Retina (tissue), 1 donor: ENCODE data around the gene TCF21.
A peak's percentile ranks its signal among the peaks of the same experiment; 100 is the strongest.
"Not testable (repeated sequence)": the region's sequence is repeated elsewhere in the genome, so short reads cannot be mapped to it uniquely, and the experiment has no call there.

Experiments used
- DNase-seq: peaks from one replicate; pipeline ENCODE4 v3.0.0-alpha.2; 2016

The TCF21 gene

DNA sequence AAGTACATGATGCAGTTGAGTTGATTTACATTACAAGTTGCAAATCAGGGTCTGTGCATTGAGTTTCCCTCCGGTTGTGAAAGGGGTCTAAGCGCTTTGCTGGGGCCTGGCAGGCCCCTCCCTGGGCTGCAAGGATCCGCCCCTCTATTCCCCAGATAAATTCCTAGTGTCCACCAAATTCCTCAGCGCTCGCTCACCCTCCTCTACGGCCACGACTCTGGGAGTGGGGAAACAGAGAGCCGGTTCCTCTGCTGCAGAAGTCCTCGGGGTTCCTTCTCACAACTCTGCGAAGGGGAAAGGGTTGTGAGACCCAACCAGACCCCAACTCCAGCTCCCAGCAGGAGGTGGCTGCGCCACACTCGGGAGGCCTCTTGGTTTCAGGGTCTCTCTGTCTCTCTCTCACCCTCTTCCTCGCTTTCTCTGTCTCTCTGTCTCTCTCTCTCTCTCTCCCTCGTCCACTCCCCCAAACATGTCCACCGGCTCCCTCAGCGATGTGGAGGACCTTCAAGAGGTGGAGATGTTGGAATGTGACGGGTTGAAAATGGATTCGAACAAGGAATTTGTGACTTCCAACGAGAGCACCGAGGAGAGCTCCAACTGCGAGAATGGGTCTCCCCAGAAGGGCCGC, at the start of gene TCF21:
Gene TCF21, plus strand, starts transcription at position 185 of the 628 bp plus-strand sequence. Its CDS starts 285 bp downstream, at position 470.
- peak; percentile 60 for DNase-seq

DNA sequence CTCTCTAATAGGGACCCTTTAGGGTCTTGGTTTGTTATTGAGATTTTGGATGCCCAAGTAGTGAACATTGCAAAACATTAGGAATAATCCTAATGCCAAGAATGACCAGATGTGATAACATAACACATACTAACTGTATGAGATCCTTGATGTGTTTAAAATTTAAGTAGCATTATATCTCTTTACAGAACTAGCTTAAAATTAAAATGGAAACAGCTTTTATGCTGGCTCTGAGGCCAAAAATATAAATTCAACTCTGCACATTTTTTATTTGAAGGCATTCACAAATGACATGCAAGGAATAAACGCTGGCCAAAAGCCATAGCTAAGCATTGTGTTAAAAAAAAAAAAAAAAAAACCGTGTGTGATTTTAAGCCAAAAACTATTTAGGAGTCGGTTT, 47.7 kb upstream of the TCF21 start:
- no peak for DNase-seq

DNA sequence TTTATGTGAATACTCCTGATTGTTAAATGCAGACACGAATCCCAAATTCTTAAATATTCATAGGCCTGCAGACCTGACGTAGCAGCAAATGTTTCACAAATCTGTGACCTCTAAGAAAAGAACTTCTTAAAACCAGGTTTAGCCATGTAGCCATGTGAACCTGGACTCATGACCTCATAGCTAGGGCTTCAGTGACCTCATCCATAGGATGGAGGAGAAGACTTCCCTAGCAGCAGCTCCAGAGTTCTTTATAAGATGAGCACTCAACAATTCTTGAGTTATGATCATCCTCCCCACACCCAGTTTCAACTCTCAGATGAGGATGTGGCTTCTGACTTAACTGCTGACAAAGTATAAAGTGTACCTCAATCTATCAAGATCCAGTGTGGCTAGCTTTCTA, 45.8 kb upstream of the TCF21 start:
- DNase-seq = no peak

DNA sequence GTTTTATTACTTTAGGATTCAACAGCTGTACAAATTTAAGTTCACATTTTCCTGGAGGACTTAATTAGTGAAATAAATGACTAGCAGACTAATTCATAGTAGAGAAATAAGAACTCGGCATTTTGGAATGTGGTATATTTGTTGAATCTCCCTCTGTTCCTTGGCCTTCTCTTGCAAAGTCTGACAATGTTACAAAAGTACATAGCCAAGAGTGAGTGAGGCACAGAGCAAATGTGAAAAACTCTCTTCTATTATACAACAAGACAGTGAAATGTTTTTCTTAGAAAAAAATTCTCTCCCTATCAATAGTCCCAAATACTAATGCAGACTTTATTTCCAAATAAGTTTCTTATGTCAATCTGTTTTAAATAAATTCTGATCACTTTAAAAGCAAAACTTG, 44.2 kb upstream of the TCF21 start:
- no peak for DNase-seq

DNA sequence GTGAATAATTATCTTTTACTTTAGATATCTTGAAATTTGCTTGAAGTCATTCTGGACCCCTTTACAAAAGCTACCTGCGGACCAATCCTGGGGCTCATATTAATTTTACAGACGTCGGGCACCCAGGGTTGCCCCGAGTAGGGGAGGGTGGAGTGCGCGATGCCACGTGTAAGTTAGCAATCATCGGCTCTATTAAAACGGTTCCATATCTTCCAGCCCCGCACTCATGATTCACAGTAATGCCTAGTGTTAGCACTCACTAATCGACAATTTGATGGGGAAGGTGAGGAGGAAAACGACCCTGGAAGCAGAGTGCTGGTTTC, 34.9 kb upstream of the TCF21 start:
- DNase-seq = no peak

DNA sequence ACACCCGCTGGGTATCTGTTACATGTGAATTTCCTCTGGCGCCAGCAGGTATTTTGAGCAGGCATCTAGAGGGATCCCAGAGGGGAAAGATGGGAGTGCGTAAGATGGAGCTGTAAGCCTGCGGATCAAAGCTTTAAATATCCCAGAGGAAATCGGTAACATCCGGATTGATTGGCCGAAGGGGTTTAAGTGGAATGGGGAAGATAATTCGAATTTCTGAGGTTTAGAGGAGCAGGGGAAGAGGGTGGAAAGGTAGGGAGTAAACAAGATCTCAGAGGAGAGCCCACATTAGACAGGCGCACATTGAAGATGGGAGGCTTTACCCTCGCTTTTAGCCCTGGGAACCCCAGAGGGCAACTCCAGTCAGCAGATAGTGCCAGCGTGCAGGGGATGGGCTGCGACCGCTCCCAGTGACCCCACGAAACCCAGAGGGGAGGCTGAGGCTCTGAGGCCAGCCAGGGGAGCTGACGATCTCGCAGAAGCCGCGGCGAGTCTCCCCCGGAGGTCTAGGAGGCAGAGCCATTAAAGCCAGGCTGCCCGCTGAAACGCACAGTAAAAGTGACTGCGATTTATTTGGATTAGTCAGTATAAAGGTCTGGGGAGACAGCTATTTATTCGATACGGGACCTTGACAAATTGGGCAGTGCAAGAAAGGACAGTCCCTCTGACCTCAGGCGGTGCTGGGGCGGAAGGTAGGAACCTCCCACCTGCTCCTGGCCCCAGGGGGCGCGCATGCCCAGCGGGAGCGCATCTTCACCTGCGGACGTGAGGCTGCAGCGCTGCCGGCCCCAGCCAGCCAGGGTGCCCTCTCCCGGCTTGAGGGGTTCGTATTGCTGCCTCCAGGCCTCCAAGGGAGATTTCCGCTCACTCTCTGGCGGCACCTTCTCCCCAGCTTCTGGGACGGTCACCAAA, 34.3 kb upstream of the TCF21 start:
- DNase-seq = peak; percentile 81

DNA sequence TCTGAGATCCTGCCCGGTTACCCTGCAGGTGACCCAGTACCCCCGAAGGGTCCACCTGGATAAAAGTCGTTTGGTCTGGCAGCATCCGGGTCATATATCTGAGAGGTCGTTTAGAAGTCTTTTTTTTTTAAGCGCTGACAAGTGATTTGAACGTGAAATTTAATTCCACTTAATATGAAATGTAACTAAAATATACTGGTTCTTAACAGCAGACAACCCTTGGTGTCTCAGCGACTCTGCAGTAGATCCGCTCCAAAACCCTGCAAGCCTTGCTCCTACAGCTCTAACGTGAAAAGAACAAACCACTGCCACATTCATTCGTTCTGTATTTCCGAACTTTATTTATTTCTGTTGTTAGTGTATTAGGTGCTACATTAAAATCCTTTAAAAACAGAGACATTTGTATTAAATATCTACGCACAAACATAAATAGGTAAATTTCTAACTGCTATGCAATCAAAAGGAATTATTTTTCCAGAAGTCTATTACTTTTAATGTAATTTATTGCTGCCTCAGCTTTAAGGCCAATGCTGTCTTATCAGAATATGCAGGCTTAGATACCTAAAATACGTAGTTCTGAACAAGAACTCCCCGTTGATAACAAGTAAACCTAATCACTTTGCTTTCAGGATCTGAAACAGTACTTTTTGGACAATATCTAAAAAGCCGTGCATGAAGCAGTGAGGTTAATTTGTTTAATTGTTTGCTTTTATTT, 33.5 kb upstream of the TCF21 start:
- DNase-seq = peak; percentile 77

DNA sequence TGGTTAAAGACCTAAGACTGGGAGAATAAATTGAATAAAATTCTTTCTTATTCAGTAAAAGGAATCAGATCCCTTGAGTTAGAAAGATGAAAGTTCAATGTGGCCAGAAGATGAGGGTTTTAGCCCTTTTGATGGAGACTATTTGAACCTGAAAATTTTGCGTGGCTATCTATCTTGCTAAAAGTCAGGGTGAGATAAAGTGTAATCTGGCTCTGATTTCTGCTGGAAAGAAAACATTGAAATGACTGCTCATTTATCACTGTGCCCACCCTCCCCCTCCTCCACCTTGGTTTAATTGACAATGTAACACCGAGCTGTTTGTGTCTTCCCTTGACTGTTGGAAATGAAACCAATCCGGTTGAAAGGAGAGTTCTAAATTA, 32.9 kb upstream of the TCF21 start:
- DNase-seq = peak; percentile 52

DNA sequence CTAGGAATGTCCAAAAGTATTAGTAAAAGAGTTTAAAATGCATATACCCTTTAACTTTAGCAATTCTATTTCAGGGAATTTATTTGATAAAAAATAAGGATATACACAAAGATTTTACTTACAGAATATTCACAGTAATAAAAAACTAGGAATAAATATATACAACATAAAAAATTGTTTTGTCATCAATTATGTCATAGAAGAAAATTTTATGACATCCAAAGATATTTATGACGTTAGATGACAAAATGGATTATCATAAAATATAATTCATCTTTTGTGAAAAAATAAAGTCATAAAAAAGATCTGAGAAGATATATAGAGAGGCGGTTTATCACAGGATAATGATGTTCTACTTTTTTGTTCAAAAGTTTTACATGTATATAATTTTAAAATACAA, 32.0 kb upstream of the TCF21 start:
- DNase-seq = no peak

DNA sequence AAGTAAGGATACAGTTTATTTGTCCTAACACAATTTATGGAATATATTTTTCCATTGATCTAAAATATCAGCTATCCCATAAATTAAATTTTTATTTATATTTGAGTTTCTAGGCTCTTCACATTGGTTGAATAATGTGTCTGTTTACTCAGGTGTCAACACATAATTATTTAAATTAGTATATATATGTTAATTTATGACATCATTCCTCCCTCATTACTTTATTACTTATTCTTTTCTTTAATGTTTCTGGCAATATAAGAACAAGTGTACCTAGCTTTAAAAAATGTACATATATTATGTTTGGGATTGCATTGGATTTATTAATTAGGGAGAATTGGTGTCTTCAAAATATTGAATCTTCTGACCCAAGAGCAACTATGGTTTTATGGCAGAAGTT, 31.2 kb upstream of the TCF21 start:
- no peak for DNase-seq

DNA sequence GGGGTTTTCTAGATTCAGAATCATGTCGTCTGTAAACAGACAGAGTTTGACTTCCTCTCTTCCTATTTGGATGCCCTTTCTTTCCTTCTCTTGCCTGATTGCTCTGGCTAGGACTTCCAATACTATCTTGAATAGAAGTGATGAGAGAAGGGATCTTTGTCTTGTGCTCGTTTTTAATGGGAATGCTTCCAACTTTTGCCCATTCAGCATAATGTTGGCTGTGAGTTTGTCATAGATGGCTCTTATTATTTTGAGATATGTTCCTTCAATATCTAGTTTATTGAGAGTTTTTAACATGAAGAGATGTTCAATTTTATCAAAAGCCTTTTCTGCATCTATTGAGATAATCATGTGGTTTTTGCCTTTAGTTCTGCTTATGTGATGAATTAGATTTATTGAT, 27.6 kb upstream of the TCF21 start:
- not testable (repeated sequence) for DNase-seq

DNA sequence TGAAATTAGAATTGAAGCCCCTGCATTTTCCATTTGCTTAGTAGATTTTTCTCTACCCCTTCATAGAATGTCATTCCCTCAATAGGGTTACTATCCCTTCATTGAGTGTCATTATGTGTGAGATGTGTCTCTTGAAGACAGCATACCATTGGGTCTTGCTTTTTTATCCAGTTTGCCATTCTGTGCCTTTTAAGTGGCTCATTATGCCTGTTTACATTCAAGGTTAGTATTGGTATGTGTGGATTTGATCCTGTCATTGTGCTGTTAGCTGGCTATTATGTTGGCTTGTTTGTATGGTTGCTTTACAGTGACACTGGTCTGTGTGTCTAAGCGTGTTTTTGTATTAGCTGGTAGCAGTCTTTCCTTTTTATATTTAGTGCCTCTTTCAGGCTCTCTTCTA, 25.7 kb upstream of the TCF21 start:
- DNase-seq = no peak

DNA sequence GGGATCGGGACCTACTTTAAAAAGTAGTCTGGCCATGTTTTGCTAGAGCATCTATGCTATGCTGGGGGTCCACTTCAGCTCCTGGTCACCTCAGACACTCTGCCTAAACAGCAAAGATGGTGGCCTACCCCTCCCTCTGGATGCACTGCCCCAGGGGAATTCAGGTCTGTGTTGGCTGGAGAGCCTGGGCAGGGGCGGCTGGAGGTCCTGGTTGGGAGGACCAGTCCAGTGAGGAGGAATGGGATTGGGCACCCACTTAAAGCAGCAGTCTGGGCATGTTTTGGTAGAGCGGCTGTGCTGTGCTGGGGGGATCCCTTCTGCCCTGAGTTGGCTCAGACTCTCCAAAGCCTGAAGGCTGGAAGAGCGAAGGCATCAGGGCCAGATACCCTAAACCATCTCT, 23.2 kb upstream of the TCF21 start:
- DNase-seq = no peak

DNA sequence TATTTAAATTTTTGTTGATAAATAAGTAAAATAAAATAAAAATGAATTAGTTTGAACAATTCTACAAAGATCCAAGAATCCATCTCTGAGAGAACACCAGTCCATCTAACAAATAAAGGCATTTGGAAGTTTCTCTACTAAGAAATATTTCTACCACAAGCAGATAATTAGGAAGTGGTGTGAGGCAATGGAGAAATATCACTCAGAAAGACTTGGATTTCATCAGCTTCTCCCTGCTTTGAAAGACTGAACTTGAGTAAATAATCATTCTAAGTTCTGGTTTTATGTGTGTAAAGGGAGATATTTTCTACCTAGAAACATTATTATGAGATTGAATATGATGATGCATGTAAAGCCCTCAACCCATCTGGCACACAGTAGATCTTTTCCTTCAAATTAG, 17.8 kb upstream of the TCF21 start:
- DNase-seq = no peak

DNA sequence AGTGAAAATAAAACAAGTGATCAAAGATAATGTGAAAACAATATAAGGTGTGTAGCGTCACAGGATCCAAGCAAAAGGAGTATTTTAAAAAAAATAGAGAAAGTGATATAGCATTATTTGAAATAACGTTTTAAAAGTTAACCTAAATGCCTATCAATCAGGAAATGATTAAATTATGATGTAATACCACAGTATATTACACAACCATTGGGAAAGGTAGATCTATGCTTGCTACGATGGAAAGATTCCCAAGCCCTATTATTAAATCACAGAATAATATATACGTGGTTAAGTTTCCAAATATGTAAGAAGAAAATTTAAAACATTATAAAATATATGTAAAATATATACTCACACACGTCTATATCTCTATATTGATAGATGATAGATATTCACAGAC, 15.4 kb upstream of the TCF21 start:
- DNase-seq = no peak

DNA sequence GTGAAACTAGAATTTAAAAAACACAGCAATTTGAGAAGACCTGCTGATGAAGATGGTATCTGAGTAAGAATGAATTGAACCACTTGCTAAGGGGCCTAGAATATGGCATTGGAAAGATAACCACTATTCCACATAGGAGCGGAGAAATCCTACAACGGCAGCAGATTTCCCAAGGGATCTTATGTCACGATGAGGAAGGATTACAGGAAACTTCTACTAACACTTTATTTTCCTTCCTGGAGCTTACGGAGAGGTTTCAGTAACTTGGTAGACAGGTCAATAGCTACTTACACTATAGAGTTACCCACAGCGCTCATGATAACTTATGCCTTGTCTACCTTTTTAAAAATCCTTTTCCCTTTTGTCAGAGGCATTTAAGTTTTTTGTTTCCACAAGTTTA, 11.8 kb upstream of the TCF21 start:
- no peak for DNase-seq

DNA sequence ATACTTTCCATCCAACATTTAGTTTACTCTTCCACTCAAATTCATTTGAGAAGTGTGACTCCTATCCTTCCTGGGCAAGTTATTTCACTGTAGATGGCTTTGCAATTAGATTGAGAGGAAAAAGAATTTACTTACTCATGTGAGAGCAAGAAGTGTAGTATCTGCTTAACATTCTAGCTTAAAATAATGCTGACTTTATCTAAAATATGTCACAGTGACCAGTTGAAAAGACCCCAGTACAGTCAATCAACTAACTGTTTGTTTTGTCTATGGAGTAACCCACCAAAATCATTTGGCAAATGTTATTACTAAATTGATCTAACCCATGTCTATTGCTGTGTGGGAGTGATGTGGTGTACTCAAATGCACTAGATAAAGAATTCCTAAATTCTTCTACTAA, 8.9 kb upstream of the TCF21 start:
- no peak for DNase-seq

DNA sequence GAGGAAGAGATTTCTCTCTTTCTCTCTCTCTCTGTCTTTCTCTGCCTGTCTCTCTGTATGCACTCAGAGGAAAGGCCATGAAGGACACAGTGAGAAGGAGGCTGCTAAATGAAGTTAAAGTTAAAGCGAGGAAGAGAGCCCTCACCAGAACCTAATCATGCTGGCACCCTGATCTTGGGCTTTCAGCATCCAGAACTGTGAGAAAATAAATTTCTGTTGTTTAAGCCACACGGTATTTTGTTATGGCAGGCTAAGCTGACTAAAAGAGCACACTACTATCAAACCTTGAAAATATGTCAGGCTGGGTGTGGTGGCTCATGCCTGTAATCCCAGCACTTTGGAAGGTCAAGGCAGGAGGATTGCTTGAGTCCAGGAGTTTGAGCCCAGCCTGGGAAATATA, 8.0 kb upstream of the TCF21 start:
- no peak for DNase-seq

DNA sequence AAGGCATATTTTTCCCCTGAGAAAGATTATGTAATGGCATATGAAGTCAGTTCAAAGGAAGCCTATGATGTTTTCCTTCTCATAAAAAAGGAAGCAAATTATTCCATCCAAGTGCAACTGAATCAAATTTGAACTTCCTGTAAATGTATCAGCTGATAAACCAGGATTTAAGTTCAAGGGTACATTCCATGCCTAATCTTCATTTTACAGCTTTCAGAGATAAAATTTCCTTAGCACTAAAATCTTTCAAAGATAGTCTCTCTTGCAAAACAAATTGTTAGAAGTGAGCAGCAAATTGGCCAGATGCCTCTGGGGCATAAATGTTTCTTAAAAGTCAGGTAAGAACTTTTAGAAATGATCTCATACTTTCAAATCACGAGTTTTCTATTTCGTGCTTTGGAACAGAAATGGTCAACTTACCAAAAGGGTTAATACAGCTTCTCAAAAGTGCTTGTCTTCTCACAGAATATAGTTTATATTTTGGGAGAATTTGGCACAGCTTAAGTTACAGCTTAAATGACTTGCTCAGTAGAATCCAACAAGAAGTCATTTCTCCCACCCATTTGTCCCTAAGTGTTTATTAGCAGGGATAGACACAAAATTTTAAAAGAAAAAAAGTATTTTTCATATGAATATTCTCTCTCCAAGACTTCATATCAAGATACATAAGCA, 2.7 kb upstream of the TCF21 start:
- no peak for DNase-seq

DNA sequence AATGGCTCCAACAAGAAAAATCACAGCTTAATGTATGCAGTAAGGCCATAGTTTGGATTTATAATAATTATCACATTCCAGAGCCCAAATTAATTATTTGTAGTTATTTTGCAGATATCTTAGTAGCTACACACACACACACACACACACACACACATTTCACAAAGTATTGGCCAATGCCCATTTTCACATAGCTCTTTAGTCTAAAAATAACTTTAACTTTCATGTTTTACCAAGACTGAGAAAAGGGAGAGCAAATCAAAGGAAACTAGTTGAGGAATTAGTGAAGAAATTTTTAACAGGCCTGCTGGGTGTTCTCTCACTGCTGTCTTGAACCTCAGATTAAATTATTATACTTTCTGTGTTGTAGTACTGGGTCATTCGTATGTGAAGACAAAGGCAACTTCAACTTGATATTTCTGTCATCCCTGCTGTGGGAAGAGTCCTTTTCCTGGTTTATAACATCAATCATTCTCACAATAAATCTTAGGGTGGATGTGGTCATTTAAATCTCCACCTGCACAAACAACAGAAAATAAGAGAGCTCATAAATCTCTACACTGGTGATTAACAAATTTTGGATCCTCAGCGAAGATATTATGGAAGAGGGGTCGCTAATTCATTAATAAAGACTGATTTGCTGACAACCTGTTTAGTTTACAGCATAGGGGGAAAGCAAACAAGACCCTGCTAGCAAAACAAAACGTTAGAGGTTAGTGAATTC, 1.6 kb upstream of the TCF21 start:
- DNase-seq = no peak

DNA sequence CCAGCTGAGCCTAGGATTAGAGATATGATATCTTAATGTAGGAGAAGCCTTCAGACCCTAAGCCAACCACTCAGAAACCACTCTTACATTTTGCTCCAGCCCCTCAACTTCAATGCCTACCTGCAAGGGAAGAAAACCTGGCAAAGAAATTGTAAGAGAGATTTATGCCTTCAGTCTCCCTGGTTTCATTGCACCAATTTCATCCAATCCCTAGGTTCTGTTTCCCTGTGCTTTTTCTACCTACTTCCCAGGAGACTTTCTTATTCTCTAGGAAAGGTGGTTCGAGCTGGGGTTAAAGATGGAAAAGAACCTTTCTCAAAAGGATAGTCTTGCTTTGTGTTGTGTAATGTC, 1.1 kb upstream of the TCF21 start:
- DNase-seq = no peak

DNA sequence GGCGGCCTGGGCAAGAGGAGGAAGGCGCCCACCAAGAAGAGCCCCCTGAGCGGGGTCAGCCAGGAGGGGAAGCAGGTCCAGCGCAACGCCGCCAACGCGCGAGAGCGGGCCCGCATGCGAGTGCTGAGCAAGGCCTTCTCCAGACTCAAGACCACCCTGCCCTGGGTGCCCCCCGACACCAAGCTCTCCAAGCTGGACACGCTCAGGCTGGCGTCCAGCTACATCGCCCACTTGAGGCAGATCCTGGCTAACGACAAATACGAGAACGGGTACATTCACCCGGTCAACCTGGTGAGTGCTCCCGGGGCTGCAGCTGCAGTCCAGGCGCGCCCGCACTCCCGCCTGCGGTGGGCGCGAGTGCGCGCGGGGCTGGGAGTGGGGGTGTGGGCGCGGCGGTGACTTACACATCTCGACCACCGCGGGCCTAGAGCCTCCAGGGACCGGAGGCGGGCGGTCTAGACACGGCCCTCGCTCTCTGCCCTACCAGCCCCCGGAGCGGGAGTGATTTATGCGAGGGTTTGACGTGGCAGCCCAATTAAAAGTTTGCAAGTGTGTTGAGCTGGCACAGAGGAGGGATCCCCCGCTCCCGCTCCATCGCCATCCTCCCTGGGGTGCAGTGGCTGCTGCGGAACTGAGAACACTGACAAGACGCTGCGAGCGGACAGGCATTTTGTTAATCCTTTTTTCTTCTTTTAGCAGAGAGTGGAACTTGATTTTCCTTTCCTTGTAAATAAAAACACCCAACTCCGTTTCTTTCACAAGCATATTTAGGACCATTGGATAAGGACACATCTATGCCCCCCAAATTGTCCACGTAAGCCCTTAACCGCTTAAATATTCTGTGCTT, 867 bp downstream of the TCF21 start:
- DNase-seq = peak; percentile 85
